HepG2 (cell line): ENCODE data around the gene ALG9. TPM values are rescaled to one million over a fixed set of nuclear protein-coding genes. Genes with fewer than 3 reads are reported as not detected.

Source experiments
- ATAC-seq: fragments of 200-7000 bp; cut with Tn5 transposase; 3 replicates; pipeline ENCODE4 v1.9.1; 2020; ENCODE audit warnings: mild to moderate bottlenecking, moderate library complexity
- BruUV-seq: library from RNA; stranded (reverse); fragments of 400-500 nt; replicated peaks from 2 replicates; lab custom pipeline; 2021; lab: Mats Ljungman, UMichigan
- CTCF ChIA-PET: fragments of 300-600 bp; formaldehyde crosslinking; extraction: SDS; loops from one replicate; lab custom pipeline; 2021; ENCODE audit warnings: low total read pairs, inconsistent platforms, low intra/inter-chr PET ratio; lab: Yijun Ruan, JAX
- POLR2A ChIA-PET: fragments of 350-600 bp; sonication (Branson Sonifier 250); formaldehyde crosslinking; loops from one replicate; lab custom pipeline; 2020; ENCODE audit warnings: antibody characterized with exemption, inconsistent platforms; lab: Yijun Ruan, JAX
- DNase-seq: peaks from one replicate; pipeline ENCODE4 v3.0.0-alpha.2; 2015; ENCODE audit warnings: low spot score
- FAIRE-seq: peaks from 3 replicates; lab custom pipeline; 2011; peaks lifted over from hg19 to GRCh38; lab: Jason Lieb, UNC
- H2AFZ ChIP-seq: one replicate; pipeline ENCODE4 v1.6.1; 2011; ENCODE audit warnings: low read length, inconsistent platforms
- H3K27ac ChIP-seq: fragments of 300-600 bp; 3 replicates; pipeline ENCODE4 v1.8.0; 2011; ENCODE audit warnings: mixed run types, mild to moderate bottlenecking, mixed read lengths, low read length, inconsistent platforms; ENCODE audit not compliant: insufficient read depth; ENCODE audit errors: extremely low read length
- H3K27me3 ChIP-seq, 2 experiments: fragments of 200-600 bp in 1 of 2; 2 replicates in 1 of 2; 3 replicates in 1 of 2; pipeline versions ENCODE4 v1.6.0 to v1.8.0; 2011; ENCODE audit warnings: low read length in 2 of 2, mild to moderate bottlenecking in 2 of 2, moderate library complexity in 2 of 2, inconsistent platforms in 1 of 2; ENCODE audit not compliant: insufficient read depth in 2 of 2, control insufficient read depth in 1 of 2
- H3K36me3 ChIP-seq, 2 experiments: fragments of 200-600 bp in 1 of 2; replicated peaks in 1 of 2; 2 replicates in 1 of 2; 3 replicates in 1 of 2; pipeline versions ENCODE4 v1.5.1 to v1.8.0; 2011; ENCODE audit warnings: low read length in 2 of 2, inconsistent platforms in 1 of 2; ENCODE audit not compliant: insufficient read depth in 2 of 2, control insufficient read depth in 1 of 2
- H3K4me1 ChIP-seq: 2 replicates; pipeline ENCODE4 v1.5.1; 2012; ENCODE audit warnings: low read length, inconsistent platforms; ENCODE audit not compliant: insufficient read depth
- H3K4me2 ChIP-seq: 2 replicates; pipeline ENCODE4 v1.6.0; 2011; ENCODE audit warnings: low read depth, low read length, inconsistent platforms
- H3K4me3 ChIP-seq, 3 experiments: fragments of 200-600 bp in 1 of 3; sonication (generic), shearing (Covaris generic) in 1 of 3; replicated peaks in 1 of 3; 2 replicates each; pipeline ENCODE4 v1.5.1; 2011 to 2016; ENCODE audit warnings: low read length in 3 of 3, inconsistent platforms in 2 of 3, low read depth in 2 of 3, mild to moderate bottlenecking in 2 of 3, control low read depth in 1 of 3, mixed read lengths in 1 of 3; ENCODE audit not compliant: insufficient read depth in 1 of 3
- H3K79me2 ChIP-seq: one replicate; pipeline ENCODE4 v1.6.1; 2011; ENCODE audit warnings: low read length, inconsistent platforms; ENCODE audit not compliant: insufficient read depth
- H3K9ac ChIP-seq: 2 replicates; pipeline ENCODE4 v1.6.0; 2011; ENCODE audit warnings: mild to moderate bottlenecking, low read depth, low read length, inconsistent platforms; ENCODE audit not compliant: insufficient read depth
- H3K9me3 ChIP-seq: 2 replicates; pipeline ENCODE4 v1.5.1; 2012; ENCODE audit warnings: mild to moderate bottlenecking, low read length
- H4K20me1 ChIP-seq: 2 replicates; pipeline ENCODE4 v1.6.0; 2011; ENCODE audit warnings: inconsistent platforms, mild to moderate bottlenecking, low read length, moderate library complexity; ENCODE audit not compliant: insufficient read depth
- BRD4 ChIP-seq: sonication (generic); formaldehyde crosslinking; IDR thresholded peaks from 2 replicates; pipeline ENCODE4 v1.4.0; 2020; ENCODE audit warnings: missing genetic modification reagents
- EEA1 ChIP-seq: sonication (generic); formaldehyde crosslinking; IDR thresholded peaks from 2 replicates; pipeline ENCODE4 v1.5.1; 2020; ENCODE audit warnings: mild to moderate bottlenecking, missing genetic modification reagents, borderline replicate concordance
- HOXA5 ChIP-seq: sonication (generic); formaldehyde crosslinking; IDR thresholded peaks from 2 replicates; pipeline ENCODE4 v1.4.0; 2020; ENCODE audit warnings: missing genetic modification reagents
- LRRFIP1 ChIP-seq: sonication (generic); formaldehyde crosslinking; conservative IDR thresholded peaks from 2 replicates; pipeline ENCODE4 v1.4.0; 2020; ENCODE audit warnings: missing genetic modification reagents
- MBD4 ChIP-seq: IDR thresholded peaks from 2 replicates; pipeline ENCODE4 v1.6.1; 2012; ENCODE audit warnings: low read length, inconsistent platforms, borderline replicate concordance
- MYPOP ChIP-seq: sonication (generic); formaldehyde crosslinking; IDR thresholded peaks from 2 replicates; pipeline ENCODE4 v1.8.1; 2023; ENCODE audit warnings: mild to moderate bottlenecking, moderate library complexity, missing genetic modification reagents
- NR2F1 ChIP-seq, 2 experiments: fragments of 450-650 bp in 1 of 2; formaldehyde crosslinking in 1 of 2; IDR thresholded peaks; 2 replicates each; pipeline versions ENCODE4 v1.5.0 to v1.6.1; 2016 to 2020; ENCODE audit warnings: mild to moderate bottlenecking in 1 of 2, missing compliant biosample characterization in 1 of 2, missing genetic modification reagents in 1 of 2, moderate library complexity in 1 of 2
- RFXANK ChIP-seq: IDR thresholded peaks from 2 replicates; pipeline ENCODE4 v1.6.1; 2016
- THRA ChIP-seq: sonication (generic); formaldehyde crosslinking; IDR thresholded peaks from 2 replicates; pipeline ENCODE4 v1.4.0; 2020; ENCODE audit warnings: missing genetic modification reagents, borderline replicate concordance
- YEATS4 ChIP-seq: sonication (generic); formaldehyde crosslinking; IDR thresholded peaks from 2 replicates; pipeline ENCODE4 v1.4.0; 2020; ENCODE audit warnings: missing genetic modification reagents, borderline replicate concordance
- ZBTB25 ChIP-seq: IDR thresholded peaks from 2 replicates; pipeline ENCODE4 v1.6.1; 2018; ENCODE audit warnings: missing genetic modification reagents
- ZNF282 ChIP-seq: fragments of 450-650 bp; IDR thresholded peaks from 2 replicates; pipeline ENCODE4 v1.6.1; 2018; ENCODE audit not compliant: partially characterized antibody
- ZNF414 ChIP-seq: sonication (generic); formaldehyde crosslinking; IDR thresholded peaks from 2 replicates; pipeline ENCODE4 v1.5.0; 2020; ENCODE audit warnings: missing genetic modification reagents
- ZNF460 ChIP-seq: sonication (generic); formaldehyde crosslinking; IDR thresholded peaks from 2 replicates; pipeline ENCODE4 v1.5.1; 2020; ENCODE audit warnings: missing genetic modification reagents, mild to moderate bottlenecking, borderline replicate concordance
- ZNF709 ChIP-seq: sonication (generic); formaldehyde crosslinking; IDR thresholded peaks from 2 replicates; pipeline ENCODE4 v1.5.0; 2020; ENCODE audit warnings: mild to moderate bottlenecking, missing genetic modification reagents
- WGBS: methylation state at CpG from one replicate; pipeline ENCODE4 v1.1.6; 2017; ENCODE audit warnings: low lambda C conversion rate; 5-methylcytosine and 5-hydroxymethylcytosine counted together
- in situ Hi-C: cut with HindIII; loops from 2 replicates; pipeline ENCODE4 v1.10.0; 2017; ENCODE audit warnings: low pct_unique_long_range_greater_than_20kb; ENCODE audit not compliant: extremely low pct_ligation_motif_present
- intact Hi-C: fragments of 100-400 bp; cut with micrococcal nuclease; formaldehyde crosslinking; loops from one replicate; pipeline ENCODE4 v1.10.0; 2022; ENCODE audit not compliant: unreplicated experiment
- polyA plus RNA-seq, 8 experiments: library from polyadenylated mRNA; depleted of rRNA in 3 of 8; stranded (reverse) in 7 of 8; unstranded in 1 of 8; fragments of >200 nt; fragmentation: Illumina TruSeq in 4 of 8; extraction: Trizol in 4 of 8; gene quantifications; 2 replicates each; pipeline versions ENCODE4 v1.2.1 to v1.2.3, GENCODE V29; 2011 to 2016; ENCODE audit warnings: low read depth in 4 of 8, missing spikeins in 1 of 8, mixed read lengths in 1 of 8; ENCODE audit not compliant: insufficient read depth in 1 of 8
- total RNA-seq, 5 experiments: library from RNA; depleted of rRNA; stranded (reverse); fragments of >200 nt; fragmentation: Illumina TruSeq; extraction: Trizol; gene quantifications; 2 replicates each; pipeline ENCODE4 v1.2.3, GENCODE V29; 2016; ENCODE audit warnings: low read depth in 1 of 5

The ALG9 gene
- total and polyA plus RNA-seq, 2 of the 13 experiments (the other 11 are each of a cell fraction or from before 2014, with no cell fraction given): 39.4 to 40.6 TPM

- 84% methylated on average over 4 of the region's 4 CpGs for WGBS
- BruUV-seq: no TSS peak
- Histone ChIP-seq H3K4me2 (no peak overlapping the region), H3K9me3 (no peaks in the 10 kb centered on the region), H3K4me1 (peaks cover 21% of the 10 kb centered on the region), H3K4me3 (no peak overlapping the region), H3K79me2 (peaks cover 4% of the 10 kb centered on the region), H3K9ac (no peak overlapping the region), H3K36me3 (no peaks in the 10 kb centered on the region), H3K27ac (no peak overlapping the region), H4K20me1 (no peaks in the 10 kb centered on the region), H3K27me3 (no peaks in the 10 kb centered on the region; a peak in 1 of 5 replicates), H2AFZ (no peak overlapping the region)
- in situ Hi-C loops: no loop called here
- DNase-seq (no peak), ATAC-seq (no peak), FAIRE-seq (no peak)
- intact Hi-C loops: no loop called here
- CTCF ChIA-PET: no interaction called here
- POLR2A ChIA-PET: no interaction called here
- no peak for TF ChIP-seq EEA1 (CRISPR knock-in tag)
- TF ChIP-seq LRRFIP1 (CRISPR knock-in tag): no peak
- no peak for TF ChIP-seq ZNF414 (CRISPR knock-in tag)
- TF ChIP-seq THRA (CRISPR knock-in tag): no peak
- TF ChIP-seq ZNF709 (CRISPR knock-in tag): no peak
- TF ChIP-seq NR2F1 (CRISPR knock-in tag; IDR thresholded peaks at IDR 0.05): no peak
- TF ChIP-seq HOXA5 (CRISPR knock-in tag): no peak
- TF ChIP-seq MYPOP (CRISPR knock-in tag): no peak
- no peak for TF ChIP-seq ZNF282
- no peak for TF ChIP-seq RFXANK (CRISPR knock-in tag)
- no peak for TF ChIP-seq YEATS4
- TF ChIP-seq ZBTB25 (CRISPR knock-in tag): no peak
- no peak for TF ChIP-seq BRD4 (CRISPR knock-in tag)
- TF ChIP-seq MBD4: no peak
- TF ChIP-seq ZNF460: no peak
Measured at GRCh38 chr11:111770581-111771134, 100.7 kb downstream of the ALG9 start.
